HFF-Myc (cell line): ENCODE results near the gene CNTN5.

ENCODE experiments used
- DNase-seq: peaks from one replicate; pipeline ENCODE4 v3.0.0-alpha.2; 2011; ENCODE audit warnings: low read depth; ENCODE audit errors: extremely low read depth
- H3K4me3 ChIP-seq: replicated peaks from 2 replicates; pipeline ENCODE4 v1.5.1; 2011; ENCODE audit warnings: low read depth, mild to moderate bottlenecking, control low read depth, low read length
- TF ChIP-seq, protein P1 (sequence below): IDR thresholded peaks from 2 replicates; pipeline ENCODE4 v1.5.1; 2012; ENCODE audit warnings: mild to moderate bottlenecking, low read depth, low read length, control low read depth; ENCODE audit errors: missing control alignments

The CNTN5 gene

DNA sequence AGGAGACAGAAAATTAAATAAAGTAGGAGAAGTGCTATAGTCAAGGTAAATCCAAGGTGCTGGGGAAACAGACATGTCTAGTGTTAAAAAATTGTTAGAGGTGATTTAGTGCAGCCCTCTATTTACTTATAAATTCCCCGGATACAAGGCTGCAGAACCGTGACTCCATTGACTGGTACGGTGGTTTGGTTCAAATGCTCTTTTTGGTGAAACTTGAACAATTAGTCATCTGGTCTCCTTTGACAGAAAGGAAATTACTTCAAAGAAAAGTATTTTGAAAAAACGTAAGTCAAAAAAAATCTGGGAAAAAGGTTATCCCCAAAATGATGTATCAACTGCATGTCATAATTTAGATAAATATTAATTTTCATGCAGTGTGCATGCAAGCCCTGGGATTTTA is 399.2 kb downstream of the CNTN5 start:
- H3K4me3 ChIP-seq = no peak overlapping the region
- DNase-seq = no peak
- TF ChIP-seq, protein P1, sequence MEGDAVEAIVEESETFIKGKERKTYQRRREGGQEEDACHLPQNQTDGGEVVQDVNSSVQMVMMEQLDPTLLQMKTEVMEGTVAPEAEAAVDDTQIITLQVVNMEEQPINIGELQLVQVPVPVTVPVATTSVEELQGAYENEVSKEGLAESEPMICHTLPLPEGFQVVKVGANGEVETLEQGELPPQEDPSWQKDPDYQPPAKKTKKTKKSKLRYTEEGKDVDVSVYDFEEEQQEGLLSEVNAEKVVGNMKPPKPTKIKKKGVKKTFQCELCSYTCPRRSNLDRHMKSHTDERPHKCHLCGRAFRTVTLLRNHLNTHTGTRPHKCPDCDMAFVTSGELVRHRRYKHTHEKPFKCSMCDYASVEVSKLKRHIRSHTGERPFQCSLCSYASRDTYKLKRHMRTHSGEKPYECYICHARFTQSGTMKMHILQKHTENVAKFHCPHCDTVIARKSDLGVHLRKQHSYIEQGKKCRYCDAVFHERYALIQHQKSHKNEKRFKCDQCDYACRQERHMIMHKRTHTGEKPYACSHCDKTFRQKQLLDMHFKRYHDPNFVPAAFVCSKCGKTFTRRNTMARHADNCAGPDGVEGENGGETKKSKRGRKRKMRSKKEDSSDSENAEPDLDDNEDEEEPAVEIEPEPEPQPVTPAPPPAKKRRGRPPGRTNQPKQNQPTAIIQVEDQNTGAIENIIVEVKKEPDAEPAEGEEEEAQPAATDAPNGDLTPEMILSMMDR = no peak

DNA sequence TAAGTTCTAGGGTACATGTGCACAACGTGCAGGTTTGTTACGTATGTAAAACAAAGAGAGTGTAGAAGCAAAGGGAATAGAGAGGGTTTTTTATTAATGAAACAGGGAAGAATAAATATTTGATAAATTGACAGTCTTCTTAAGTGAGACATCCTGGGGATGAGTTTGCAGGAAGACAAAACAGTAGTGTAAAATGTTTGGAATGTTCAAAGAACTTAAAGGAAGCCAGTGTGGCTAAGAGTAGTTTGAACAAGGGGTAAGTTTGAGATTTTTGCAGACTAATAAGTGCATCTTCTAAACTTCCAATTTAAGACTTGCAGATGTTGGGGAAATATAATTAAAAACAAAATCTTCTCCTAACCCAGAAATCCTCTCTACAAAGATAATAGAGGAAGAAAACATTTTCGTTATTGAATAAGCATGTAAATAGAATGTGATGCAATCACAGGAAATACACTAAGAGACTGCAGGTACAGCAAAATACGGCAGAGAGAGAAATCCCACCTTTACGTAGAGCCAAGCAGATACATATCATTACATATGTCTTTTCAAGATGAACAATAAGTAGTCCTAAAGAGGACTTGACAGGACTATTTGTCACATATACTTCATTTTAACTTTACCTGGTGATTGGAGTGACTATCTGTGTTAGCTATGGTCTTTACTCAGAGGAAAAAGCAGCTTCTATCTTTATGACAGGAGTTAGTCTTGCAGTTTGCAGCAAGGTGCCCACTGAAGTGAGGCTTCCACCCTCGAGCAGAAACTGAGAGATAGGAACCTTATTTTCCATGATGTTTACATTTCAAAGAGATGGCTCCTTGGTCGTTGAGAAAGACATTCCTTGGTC is 402.1 kb downstream of the CNTN5 start:
- TF ChIP-seq, protein P1 = no peak
- DNase-seq = no peak
- no peak overlapping the region for H3K4me3 ChIP-seq

DNA sequence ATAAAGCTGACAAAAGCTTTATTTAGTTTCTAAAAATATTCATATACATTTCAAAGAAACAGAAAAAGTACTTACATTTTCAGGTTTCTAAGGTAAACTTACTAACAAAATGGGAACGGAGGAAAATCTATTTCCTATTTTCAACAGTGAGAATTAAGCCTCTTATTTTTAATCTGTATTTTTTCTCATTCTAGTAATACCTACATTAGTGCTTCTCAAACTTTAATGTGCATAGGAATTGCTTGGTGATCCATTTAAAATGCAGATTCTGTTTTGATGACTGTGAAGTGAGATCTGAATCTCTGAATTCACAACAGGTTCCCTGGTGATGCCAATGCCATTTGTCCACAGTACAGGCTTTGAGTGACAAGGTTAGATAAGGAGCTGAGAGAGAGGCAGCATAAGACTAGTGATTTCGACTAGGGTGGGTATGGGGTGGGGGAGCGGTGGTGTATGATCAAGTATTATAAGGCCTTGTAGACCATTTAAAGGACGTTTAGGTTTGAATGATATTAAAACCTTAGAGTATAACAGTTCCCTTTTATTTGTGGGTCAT is 402.8 kb downstream of the CNTN5 start:
- TF ChIP-seq, protein P1 = no peak
- no peak overlapping the region for H3K4me3 ChIP-seq
- no peak for DNase-seq

DNA sequence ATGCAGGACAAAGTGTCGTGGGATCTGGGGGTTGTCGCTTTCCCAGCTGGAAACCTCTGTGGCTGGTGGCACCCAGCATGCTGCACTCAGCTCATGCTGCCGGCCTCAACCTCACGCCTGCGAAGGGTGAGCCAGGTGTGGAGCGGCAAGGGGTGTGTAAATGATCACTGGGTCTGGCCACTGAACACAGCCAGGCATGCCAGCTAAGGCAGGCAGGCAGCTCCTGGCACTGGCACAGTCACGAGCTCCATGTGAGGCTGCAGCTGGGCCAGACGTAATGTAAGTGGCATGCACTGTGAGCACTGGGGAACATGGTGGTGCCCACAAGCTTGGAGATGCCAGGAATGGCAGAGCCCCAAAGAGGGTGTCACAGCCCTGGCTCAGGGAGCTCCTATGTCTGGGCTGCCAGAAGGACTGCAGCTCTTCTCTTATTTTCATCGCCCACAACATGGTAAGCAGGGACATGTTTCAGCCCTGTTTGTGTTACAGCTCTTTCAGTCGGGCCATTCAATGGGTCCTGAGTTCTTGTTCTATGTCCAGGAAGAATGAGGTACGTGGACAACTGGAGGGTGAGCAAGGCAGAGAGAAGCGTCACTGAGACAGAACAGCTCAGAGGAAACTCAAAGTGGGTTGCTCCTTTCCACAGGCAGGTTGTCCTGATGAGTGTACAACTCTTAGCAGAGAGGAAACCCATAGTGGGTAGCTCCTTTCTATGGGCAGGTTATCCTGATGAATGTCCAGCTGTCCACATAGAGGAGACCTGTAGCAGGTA is 403.8 kb downstream of the CNTN5 start:
- TF ChIP-seq, protein P1 = no peak
- no peak overlapping the region for H3K4me3 ChIP-seq
- DNase-seq = no peak

DNA sequence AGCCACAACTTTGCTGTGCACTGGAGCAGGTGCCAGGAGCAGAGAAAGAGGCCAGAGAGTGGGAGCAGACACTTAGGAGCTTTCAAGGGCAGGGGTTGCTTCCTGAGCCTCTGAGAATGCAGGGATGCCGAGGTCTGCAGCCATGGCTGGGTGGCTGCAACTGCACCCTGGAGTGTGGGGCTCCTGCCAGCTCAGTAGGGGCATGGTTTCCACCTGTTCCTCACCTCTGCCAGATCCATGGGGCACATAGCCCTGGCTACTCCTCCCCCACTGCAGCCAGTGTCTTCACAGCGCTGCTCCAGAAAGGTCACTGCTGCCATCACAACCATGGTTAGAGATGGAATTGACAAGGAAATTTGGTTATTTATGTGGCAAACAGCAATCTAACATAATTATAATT is 404.8 kb downstream of the CNTN5 start:
- TF ChIP-seq, protein P1 = no peak
- H3K4me3 ChIP-seq = no peak overlapping the region
- DNase-seq = no peak

DNA sequence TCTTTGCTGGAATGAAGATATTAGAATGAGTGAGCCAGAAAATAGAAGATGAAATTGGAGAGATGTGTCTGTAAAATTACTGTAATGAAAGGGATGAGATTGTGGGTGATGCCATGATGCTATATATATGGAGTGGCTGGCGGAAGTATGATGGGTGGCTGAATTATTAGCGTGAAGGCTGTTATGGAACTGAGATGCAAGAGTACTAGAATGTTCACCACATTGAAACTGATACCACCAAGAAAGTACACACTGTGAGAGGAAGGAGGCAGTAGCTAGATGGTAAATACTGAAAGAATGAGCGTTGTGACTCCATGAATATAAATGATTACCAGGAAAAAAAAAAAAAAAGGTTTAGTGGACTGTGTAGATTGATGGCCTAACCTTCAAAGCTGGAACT is 411.9 kb downstream of the CNTN5 start:
- DNase-seq = no peak

More for the DNA sequence above, 411.9 kb downstream of the CNTN5 start:
- H3K4me3 ChIP-seq = no peak overlapping the region
- TF ChIP-seq, protein P1 = no peak
